Occipital lobe (tissue), 2 donors: Measurements from ENCODE around the gene PML. TPM values are rescaled to one million over a fixed set of nuclear protein-coding genes. Genes with fewer than 3 reads are reported as not detected.

ENCODE experiments used
- DNase-seq: peaks from one replicate; lab custom pipeline; 2025; lab: John Stamatoyannopoulos, UW
- total RNA-seq: library from RNA; depleted of rRNA; stranded (reverse); fragments of >200 nt; gene quantifications from one replicate; pipeline ENCODE4 v1.2.3, GENCODE V29; 2014

Gene PML
- total RNA-seq, 1 donor from 2014 or later, result 6.4 TPM

DNA sequence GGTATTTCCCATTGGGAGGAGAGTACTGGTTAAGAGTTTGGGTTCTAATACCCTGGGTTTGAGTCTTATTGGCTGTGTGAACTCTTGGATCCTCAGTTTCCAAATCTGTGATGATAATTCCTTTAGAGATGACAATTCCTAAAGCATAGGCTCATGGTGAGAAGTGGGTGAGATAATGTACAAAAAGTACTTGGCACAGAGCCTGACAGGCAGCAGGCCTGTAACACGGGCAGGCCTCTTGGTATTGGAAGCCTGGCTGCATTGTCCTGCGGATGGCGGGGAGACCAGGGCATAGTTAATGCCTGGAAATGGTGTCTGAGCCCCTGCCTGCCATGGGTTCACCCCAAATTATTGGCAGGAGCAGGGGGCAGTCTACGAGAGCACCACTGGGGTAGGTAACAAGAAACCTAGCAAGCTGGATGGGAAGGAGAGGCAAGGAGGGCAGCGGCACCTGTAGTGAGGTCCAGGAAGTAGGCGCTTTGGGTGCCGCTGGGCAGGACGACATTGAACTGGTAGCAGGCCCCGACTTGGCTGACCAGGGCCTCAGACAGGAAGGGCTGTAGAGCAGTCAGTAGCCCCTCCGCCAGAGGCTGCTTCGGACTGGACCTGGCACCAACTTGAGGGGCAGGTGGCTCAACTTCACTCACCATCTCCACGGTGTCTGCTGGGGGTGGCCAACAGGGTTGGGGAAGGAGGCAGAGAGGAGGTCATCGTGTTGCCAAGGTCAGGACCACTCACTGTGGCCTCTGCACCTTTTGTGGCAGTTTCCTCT lies 10.1 kb upstream of the PML start:
- no peak for DNase-seq

GRCh38 chr15:73985101-73985873 lies 9.2 kb upstream of the PML start:
- DNase-seq, result no peak

DNA sequence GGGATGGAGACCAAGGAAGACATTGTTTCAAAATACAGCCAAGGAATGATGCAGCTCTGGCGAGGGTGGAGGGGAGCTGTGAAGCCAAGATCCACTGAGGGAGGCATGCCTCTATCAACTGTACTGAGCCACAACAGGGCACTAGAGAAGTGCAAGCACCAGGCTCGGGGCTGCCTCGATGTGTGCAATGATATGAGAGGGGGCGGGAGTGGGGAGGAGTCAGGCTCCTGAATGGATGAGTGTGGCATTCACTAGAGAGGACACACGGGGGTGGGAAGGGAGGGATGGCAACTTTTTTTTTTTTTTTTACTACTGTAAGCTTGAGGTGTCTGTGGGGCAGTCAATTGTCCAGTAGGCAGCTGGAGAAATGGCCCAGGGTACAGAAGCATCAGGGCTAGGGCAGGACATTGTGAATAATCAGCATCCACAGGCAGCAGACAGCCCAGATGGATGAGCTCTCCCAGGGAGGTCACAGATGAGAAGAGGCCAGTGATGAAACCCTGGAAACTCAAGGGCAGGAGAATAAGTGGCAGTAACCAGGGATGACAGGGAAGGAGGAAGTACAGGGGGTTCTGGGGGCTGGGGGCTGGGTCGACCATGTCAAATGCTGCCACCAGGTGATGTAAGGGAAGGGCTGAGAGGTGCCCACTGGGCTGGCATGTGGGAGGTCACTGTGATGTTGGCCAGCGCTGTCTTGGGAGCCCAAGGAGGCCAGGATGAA lies 8.3 kb upstream of the PML start:
- DNase-seq, result no peak

GRCh38 chr15:73986776-73987056 lies 7.8 kb upstream of the PML start:
- no peak for DNase-seq

DNA sequence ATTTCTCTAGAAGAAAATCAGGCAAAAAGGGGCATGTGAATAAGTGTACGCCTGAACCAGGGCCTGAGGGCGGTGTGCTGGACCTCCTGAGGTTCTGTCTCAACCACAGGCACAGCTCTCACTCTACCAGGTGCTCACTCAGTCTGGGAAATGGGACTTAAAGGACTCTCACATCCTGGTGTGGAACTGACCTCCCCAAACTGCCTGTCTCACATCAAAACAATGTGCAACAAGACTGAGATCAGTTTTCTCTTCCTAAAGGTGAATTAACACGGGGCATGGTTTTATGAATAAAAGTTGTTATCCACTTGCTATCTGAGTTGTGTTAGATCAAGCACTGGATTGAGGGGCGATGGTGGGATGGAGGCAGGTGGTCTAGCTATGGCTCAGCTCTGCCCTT lies 7.3 kb upstream of the PML start:
- DNase-seq, result no peak

- no peak for DNase-seq
Measured at GRCh38 chr15:73987681-73988444, 6.7 kb upstream of the PML start.

GRCh38 chr15:73988445-73988969 lies 6.0 kb upstream of the PML start:
- DNase-seq, result no peak

DNA sequence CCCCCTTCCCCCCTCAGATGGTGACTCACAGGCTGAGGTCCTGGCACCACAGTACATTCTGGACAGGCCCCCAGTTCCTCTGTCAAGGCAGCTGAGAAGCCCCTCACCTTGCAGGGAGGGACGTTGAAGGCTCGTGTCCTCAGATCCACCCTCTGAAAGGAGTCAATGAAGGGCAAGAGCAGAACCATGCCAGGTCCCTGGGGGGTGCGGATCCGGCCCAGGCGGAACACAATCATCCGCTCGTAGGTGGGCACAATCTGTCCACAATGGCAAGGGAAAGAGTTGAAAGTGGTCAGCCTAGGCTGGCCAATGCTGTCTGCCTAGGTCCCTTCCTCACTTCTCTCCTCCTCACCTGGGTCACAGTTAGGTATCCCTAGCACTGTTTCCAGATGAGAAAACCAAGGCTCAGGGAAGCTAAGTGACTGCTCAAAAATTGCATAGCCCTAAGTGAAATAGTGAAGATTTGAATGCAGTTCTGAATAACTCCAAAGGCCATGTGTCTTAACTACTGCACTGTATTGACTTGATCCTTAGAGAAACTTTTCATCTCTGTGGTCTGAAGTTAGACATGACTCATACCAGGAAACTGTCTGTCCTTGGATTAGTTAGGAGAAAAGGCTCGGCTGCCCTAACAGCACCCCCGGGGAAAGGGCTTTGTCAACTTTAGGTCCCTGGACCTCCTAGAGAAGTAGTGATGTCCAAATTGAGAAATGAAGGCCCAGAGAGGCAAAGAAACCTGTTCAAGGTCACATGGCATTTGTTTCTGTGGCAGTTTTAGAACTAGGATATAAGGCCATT lies 5.3 kb upstream of the PML start:
- DNase-seq, result no peak

GRCh38 chr15:73990250-73991005 lies 4.1 kb upstream of the PML start:
- DNase-seq, result no peak

GRCh38 chr15:73991260-73991659 lies 3.3 kb upstream of the PML start:
- DNase-seq, result peak; percentile 33

GRCh38 chr15:73991726-73992593 lies 2.6 kb upstream of the PML start, which contains the start of gene STOML1:
Gene STOML1 (minus strand): TSS chr15:73992295. CDS start chr15:73992223, 72 bp downstream.
- DNase-seq, result peak; percentile 85

DNA sequence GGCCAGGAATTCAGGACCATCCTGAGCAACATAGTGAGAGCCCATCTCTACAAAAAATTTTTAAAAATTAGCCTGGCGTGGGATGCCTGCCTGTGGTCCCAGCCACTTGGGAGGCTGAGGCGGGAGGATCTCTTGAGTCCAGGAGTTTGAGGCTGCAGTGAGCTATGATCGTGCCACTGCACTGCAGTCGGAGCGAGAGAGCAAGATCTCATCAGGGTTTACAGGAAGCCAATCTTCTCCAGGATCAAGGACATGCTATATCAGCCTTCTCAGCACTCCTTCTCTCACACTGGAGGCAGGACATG lies 2.0 kb upstream of the PML start:
- DNase-seq, result no peak

- DNase-seq, result no peak
Measured at GRCh38 chr15:73993211-73993994, 1.1 kb upstream of the PML start.

GRCh38 chr15:73994912-73995622 lies 551 bp downstream of the PML start:
- no peak for DNase-seq

DNA sequence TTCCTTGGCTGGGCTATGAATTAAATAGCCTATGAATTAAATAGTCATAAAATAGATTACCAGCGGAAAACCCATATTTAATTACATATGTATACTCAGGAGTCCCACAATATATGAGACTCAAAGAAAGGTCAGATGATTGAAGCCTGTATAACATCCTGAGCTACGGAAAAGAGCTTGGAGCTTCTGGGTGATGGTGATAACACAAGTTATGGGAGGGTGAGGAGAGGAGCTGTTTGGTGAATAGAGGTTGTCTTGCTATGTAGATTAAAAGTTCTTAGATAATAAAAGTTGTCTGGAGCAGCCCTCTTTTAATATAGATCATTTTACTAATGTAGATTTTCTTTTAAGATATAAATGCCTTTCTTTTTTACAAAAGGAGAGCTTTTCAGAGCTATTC lies 1.8 kb downstream of the PML start:
- DNase-seq, result no peak

DNA sequence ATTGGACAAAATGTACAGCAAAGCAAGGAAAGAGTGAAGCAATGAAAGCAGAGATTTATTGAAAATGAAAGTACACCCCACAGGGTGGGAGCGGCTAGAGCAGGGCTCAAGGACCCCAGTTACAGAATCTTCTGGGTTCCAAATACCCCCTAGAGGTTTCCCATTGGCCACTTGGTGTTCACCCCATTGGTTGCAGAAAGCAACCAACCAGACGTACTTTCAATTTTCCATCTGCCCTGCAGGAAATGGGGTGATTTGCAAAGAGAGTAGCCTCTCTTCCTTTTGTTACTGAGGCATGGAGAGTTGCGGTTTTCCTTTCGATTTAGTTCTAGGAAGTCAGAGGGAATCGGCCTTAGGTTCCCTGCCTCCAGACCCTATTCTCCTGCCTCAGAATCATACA lies 2.4 kb downstream of the PML start:
- no peak for DNase-seq

DNA sequence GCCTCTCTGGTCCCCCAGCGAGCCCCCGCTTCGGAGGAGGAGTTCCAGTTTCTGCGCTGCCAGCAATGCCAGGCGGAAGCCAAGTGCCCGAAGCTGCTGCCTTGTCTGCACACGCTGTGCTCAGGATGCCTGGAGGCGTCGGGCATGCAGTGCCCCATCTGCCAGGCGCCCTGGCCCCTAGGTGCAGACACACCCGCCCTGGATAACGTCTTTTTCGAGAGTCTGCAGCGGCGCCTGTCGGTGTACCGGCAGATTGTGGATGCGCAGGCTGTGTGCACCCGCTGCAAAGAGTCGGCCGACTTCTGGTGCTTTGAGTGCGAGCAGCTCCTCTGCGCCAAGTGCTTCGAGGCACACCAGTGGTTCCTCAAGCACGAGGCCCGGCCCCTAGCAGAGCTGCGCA lies 3.5 kb downstream of the PML start:
- DNase-seq, result no peak
